Globus pallidus (tissue), 1 donor: ENCODE results near the gene GCLC.

ENCODE experiments used
- DNase-seq: peaks from one replicate; pipeline ENCODE4 v3.0.0-alpha.2; 2015; ENCODE audit warnings: low spot score

GCLC gene

DNA sequence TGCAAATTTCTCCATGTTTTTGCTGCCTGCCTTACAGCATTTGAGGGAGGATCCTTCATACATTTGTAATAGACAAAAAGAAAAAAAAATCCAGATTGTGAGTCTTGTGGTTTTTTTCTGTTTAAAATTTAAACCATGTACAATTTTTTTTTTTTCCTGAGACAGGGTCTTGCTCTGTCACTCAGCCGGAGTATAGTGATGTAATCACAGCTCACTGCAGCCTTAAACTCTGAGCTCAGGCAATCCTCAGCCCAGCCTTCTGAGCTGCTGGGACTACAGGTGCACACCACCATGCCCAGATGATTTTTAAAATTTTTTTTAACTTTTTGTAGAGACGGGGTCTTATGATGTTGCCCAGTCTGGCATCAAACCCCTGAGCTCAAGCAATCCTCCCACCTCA, 97.0 kb downstream of the GCLC start:
- DNase-seq, result no peak
